IMR-90 (cell line): ENCODE results near the gene KIF3A. TPM values are rescaled to one million over a fixed set of nuclear protein-coding genes. Genes with fewer than 3 reads are reported as not detected.

Source experiments
- ATAC-seq: fragments of 200-7000 bp; cut with Tn5 transposase; 2 replicates; pipeline ENCODE4 v1.9.1; 2020; ENCODE audit warnings: low read depth, mild to moderate bottlenecking, moderate library complexity
- BruUV-seq: library from RNA; stranded (reverse); fragments of 400-500 nt; replicated peaks from 2 replicates; lab custom pipeline; 2021; lab: Mats Ljungman, UMichigan
- CTCF ChIA-PET: fragments of 300-600 bp; formaldehyde crosslinking; extraction: SDS; loops from one replicate; lab custom pipeline; 2021; ENCODE audit warnings: antibody characterized with exemption; lab: Yijun Ruan, JAX
- POLR2A ChIA-PET: fragments of 300-600 bp; sonication (Branson Sonifier 250); formaldehyde crosslinking; loops from one replicate; lab custom pipeline; 2022; ENCODE audit warnings: antibody characterized with exemption; ENCODE audit not compliant: unreplicated experiment; lab: Charles Lee
- DNase-seq: peaks from one replicate; pipeline ENCODE4 v3.0.0; 2013
- H2AFZ ChIP-seq: replicated peaks from 2 replicates; pipeline ENCODE3; 2013; ENCODE audit warnings: low read length, mild to moderate bottlenecking; ENCODE audit not compliant: poor library complexity
- H2AK5ac ChIP-seq: 2 replicates; pipeline ENCODE4 v1.6.1; 2013; ENCODE audit warnings: low read depth, low read length, inconsistent platforms
- H2AK9ac ChIP-seq: replicated peaks from 2 replicates; pipeline ENCODE3; 2013; ENCODE audit warnings: mild to moderate bottlenecking, low read depth, low read length, moderate library complexity; ENCODE audit not compliant: poor library complexity
- H2BK120ac ChIP-seq: 2 replicates; pipeline ENCODE4 v1.6.1; 2013; ENCODE audit warnings: low read depth, low read length, inconsistent platforms
- H2BK15ac ChIP-seq: 3 replicates; pipeline ENCODE4 v1.6.1; 2013; ENCODE audit warnings: low read depth, low read length, inconsistent platforms
- H2BK20ac ChIP-seq: 2 replicates; pipeline ENCODE4 v1.6.1; 2013; ENCODE audit warnings: low read depth, mild to moderate bottlenecking, inconsistent platforms, low read length, moderate library complexity
- H2BK5ac ChIP-seq: 2 replicates; pipeline ENCODE4 v1.6.1; 2013; ENCODE audit warnings: mild to moderate bottlenecking, low read depth, low read length, inconsistent platforms; ENCODE audit not compliant: poor library complexity, severe bottlenecking
- H3K14ac ChIP-seq: replicated peaks from 2 replicates; pipeline ENCODE4 v1.6.1; 2013; ENCODE audit warnings: low read depth, low read length, inconsistent platforms
- H3K18ac ChIP-seq: 2 replicates; pipeline ENCODE4 v1.6.1; 2013; ENCODE audit warnings: low read depth, low read length, control low read depth
- H3K23ac ChIP-seq: 2 replicates; pipeline ENCODE4 v1.6.1; 2013; ENCODE audit warnings: low read depth, low read length, inconsistent platforms
- H3K27ac ChIP-seq: 2 replicates; pipeline ENCODE4 v1.5.1; 2013; ENCODE audit warnings: mild to moderate bottlenecking, control low read depth, low read length; ENCODE audit not compliant: insufficient read depth
- H3K27me3 ChIP-seq: 2 replicates; pipeline ENCODE4 v1.6.1; 2013; ENCODE audit warnings: low read length; ENCODE audit not compliant: control insufficient read depth, insufficient read depth
- H3K36me3 ChIP-seq: 2 replicates; pipeline ENCODE4 v1.6.1; 2013; ENCODE audit warnings: low read length, mixed read lengths; ENCODE audit not compliant: control insufficient read depth, insufficient read depth
- H3K4ac ChIP-seq: 2 replicates; pipeline ENCODE4 v1.6.1; 2013; ENCODE audit warnings: low read depth, low read length, inconsistent platforms
- H3K4me1 ChIP-seq: 2 replicates; pipeline ENCODE4 v1.6.1; 2013; ENCODE audit warnings: low read length, mixed read lengths; ENCODE audit not compliant: control insufficient read depth, insufficient read depth
- H3K4me2 ChIP-seq: 2 replicates; pipeline ENCODE4 v1.6.1; 2013; ENCODE audit warnings: low read depth, mild to moderate bottlenecking, control low read depth, low read length, moderate library complexity
- H3K4me3 ChIP-seq: 2 replicates; pipeline ENCODE4 v1.5.1; 2013; ENCODE audit warnings: low read depth, mild to moderate bottlenecking, control low read depth, low read length, moderate library complexity; ENCODE audit not compliant: insufficient read depth
- H3K56ac ChIP-seq: 2 replicates; pipeline ENCODE4 v1.6.1; 2013; ENCODE audit warnings: low read length, inconsistent platforms; ENCODE audit not compliant: insufficient read depth; ENCODE audit errors: extremely low read depth
- H3K79me1 ChIP-seq, 2 experiments: 2 replicates each; pipeline ENCODE4 v1.6.1; 2013; ENCODE audit warnings: low read length in 2 of 2, inconsistent platforms in 1 of 2, low read depth in 1 of 2
- H3K9ac ChIP-seq: 2 replicates; pipeline ENCODE4 v1.6.1; 2013; ENCODE audit warnings: low read depth, low read length, control low read depth
- H3K9me1 ChIP-seq: 2 replicates; pipeline ENCODE4 v1.6.1; 2013; ENCODE audit warnings: low read length, inconsistent platforms; ENCODE audit not compliant: insufficient read depth
- H3K9me3 ChIP-seq: 2 replicates; pipeline ENCODE4 v1.6.1; 2013; ENCODE audit warnings: low read length; ENCODE audit not compliant: control insufficient read depth, insufficient read depth
- H4K20me1 ChIP-seq: 2 replicates; pipeline ENCODE4 v1.6.1; 2013; ENCODE audit warnings: low read length, inconsistent platforms; ENCODE audit not compliant: insufficient read depth
- H4K5ac ChIP-seq: 2 replicates; pipeline ENCODE4 v1.6.1; 2013; ENCODE audit warnings: mild to moderate bottlenecking, low read depth, low read length, control low read depth
- H4K8ac ChIP-seq, 2 experiments: 2 replicates each; pipeline ENCODE4 v1.6.1; 2013; ENCODE audit warnings: low read depth in 2 of 2, low read length in 2 of 2, control low read depth in 1 of 2, inconsistent platforms in 1 of 2
- H4K91ac ChIP-seq: 2 replicates; pipeline ENCODE4 v1.6.1; 2013; ENCODE audit warnings: low read depth, low read length, inconsistent platforms; ENCODE audit not compliant: insufficient read depth
- BHLHE40 ChIP-seq: fragments of 150-350 bp; IDR thresholded peaks from 2 replicates; pipeline ENCODE4 v1.6.1; 2016; ENCODE audit warnings: mild to moderate bottlenecking, low read depth, low read length
- CEBPB ChIP-seq: IDR thresholded peaks from 2 replicates; pipeline ENCODE4 v1.6.1; 2012; ENCODE audit warnings: low read depth, low read length, improper control_type of control experiment
- CHD1 ChIP-seq: IDR thresholded peaks from 2 replicates; pipeline ENCODE4 v1.6.1; 2012; ENCODE audit warnings: low read depth, low read length, improper control_type of control experiment
- ELK1 ChIP-seq: fragments of 150-350 bp; IDR thresholded peaks from 2 replicates; pipeline ENCODE4 v1.6.1; 2016; ENCODE audit warnings: low read depth, mild to moderate bottlenecking, low read length, moderate library complexity, borderline replicate concordance
- FOS ChIP-seq: fragments of 150-350 bp; IDR thresholded peaks from 2 replicates; pipeline ENCODE4 v1.6.1; 2016; ENCODE audit warnings: low read depth, low read length
- MAFK ChIP-seq: IDR thresholded peaks from 2 replicates; pipeline ENCODE4 v1.6.1; 2012; ENCODE audit warnings: low read depth, low read length, improper control_type of control experiment
- MAZ ChIP-seq: IDR thresholded peaks from 2 replicates; pipeline ENCODE4 v1.6.1; 2012; ENCODE audit warnings: low read depth, mild to moderate bottlenecking, low read length, improper control_type of control experiment, moderate library complexity, borderline replicate concordance
- MXI1 ChIP-seq: IDR thresholded peaks from 2 replicates; pipeline ENCODE4 v1.6.1; 2012; ENCODE audit warnings: low read depth, mild to moderate bottlenecking, low read length, moderate library complexity, borderline replicate concordance
- NFE2L2 ChIP-seq: fragments of 150-350 bp; IDR thresholded peaks from 2 replicates; pipeline ENCODE4 v1.6.1; 2016; ENCODE audit warnings: low read depth, mild to moderate bottlenecking, low read length
- POLR2A ChIP-seq: IDR thresholded peaks from 2 replicates; pipeline ENCODE4 v1.6.1; 2012; ENCODE audit warnings: mild to moderate bottlenecking, low read depth, low read length
- RAD21 ChIP-seq: IDR thresholded peaks from 2 replicates; pipeline ENCODE4 v1.6.1; 2012; ENCODE audit warnings: low read length, improper control_type of control experiment
- RCOR1 ChIP-seq: IDR thresholded peaks from 2 replicates; pipeline ENCODE4 v1.6.1; 2012; ENCODE audit warnings: mild to moderate bottlenecking, low read length, improper control_type of control experiment; ENCODE audit not compliant: insufficient replicate concordance
- RFX5 ChIP-seq: IDR thresholded peaks from 2 replicates; pipeline ENCODE4 v1.8.0; 2012; ENCODE audit warnings: low read depth, mild to moderate bottlenecking, low read length, moderate library complexity
- SMC3 ChIP-seq: fragments of 150-350 bp; IDR thresholded peaks from 2 replicates; pipeline ENCODE4 v1.6.1; 2016; ENCODE audit warnings: low read depth, mild to moderate bottlenecking, antibody characterized with exemption, low read length, moderate library complexity
- whole genome bisulfite sequencing, 2 experiments: methylation state at CpG; one replicate each; pipeline versions ENCODE4 v1.1.5 to v1.1.7; 2013; ENCODE audit warnings: missing lambda C conversion rate in 2 of 2; ENCODE audit not compliant: insufficient read length in 1 of 2; ENCODE audit errors: extremely low coverage in 2 of 2; 5-methylcytosine and 5-hydroxymethylcytosine counted together
- dilution Hi-C: fragments of 300-500 bp; cut with HindIII; formaldehyde crosslinking; loops from one replicate; pipeline ENCODE4 v1.14.3; 2018; ENCODE audit warnings: low sequenced_read_pairs; ENCODE audit not compliant: unreplicated experiment
- in situ Hi-C: fragments of 300-500 bp; cut with MboI; formaldehyde crosslinking; loops from 3 replicates; pipeline ENCODE4 v1.14.3; 2019; ENCODE audit warnings: low sequenced_read_pairs, inconsistent platforms, mixed read lengths
- intact Hi-C: fragments of 100-400 bp; cut with micrococcal nuclease; formaldehyde crosslinking; loops from 2 replicates; pipeline ENCODE4 v1.10.0; 2022
- polyA plus RNA-seq, 3 experiments: library from polyadenylated mRNA; depleted of rRNA; stranded (reverse); fragments of >200 nt; gene quantifications; 2 replicates each; pipeline ENCODE4 v1.2.3, GENCODE V29; 2012; ENCODE audit warnings: low replicate concordance in 1 of 3
- total RNA-seq: library from RNA; depleted of rRNA; stranded (reverse); fragments of >200 nt; gene quantifications from 2 replicates; pipeline ENCODE4 v1.2.3, GENCODE V29; 2012
- TF ChIP-seq, protein P1 (sequence below): fragments of 150-350 bp; IDR thresholded peaks from 2 replicates; pipeline ENCODE4 v1.6.1; 2017; ENCODE audit warnings: mild to moderate bottlenecking, antibody characterized with exemption, low read length, low read depth
- TF ChIP-seq, protein P2 (sequence below): conservative IDR thresholded peaks from 2 replicates; pipeline ENCODE4 v1.5.1; 2012; ENCODE audit warnings: mild to moderate bottlenecking, low read depth, low read length, improper control_type of control experiment

Gene KIF3A
- total and polyA plus RNA-seq, 2 of the 4 experiments (the other 2 are of a cell fraction) = 4.3 to 4.5 TPM

- POLR2A ChIA-PET = no interaction called here
Measured at GRCh38 chr5:132776938-132777208, 39.5 kb upstream of the KIF3A start.

More at GRCh38 chr5:132776938-132777208, 39.5 kb upstream of the KIF3A start:
- Histone ChIP-seq H3K9ac (peak overlapping the region; percentile 72), H3K27ac (peak overlapping the region; percentile 61; the same call in 1 of the 2 replicates), H4K8ac (no peak overlapping the region; a peak in 1 of 4 replicates), H3K79me1 (peaks cover 23 to 56% of the 10 kb centered on the region in 2 experiments), H3K4me3 (peak overlapping the region; percentile 65), H3K56ac (no peak overlapping the region), H2BK120ac (no peak overlapping the region), H3K18ac (no peak overlapping the region; the same call in 1 of the 2 replicates), H3K14ac (no peak overlapping the region), H3K4ac (no peak overlapping the region; the same call in 1 of the 2 replicates), H2AK5ac (no peak overlapping the region; the same call in 1 of the 2 replicates), H2AK9ac (peak overlapping the region; percentile 90), H4K5ac (no peak overlapping the region), H3K36me3 (no peaks in the 10 kb centered on the region), H3K9me3 (no peaks in the 10 kb centered on the region), H3K27me3 (no peaks in the 10 kb centered on the region), H2BK20ac (no peak overlapping the region), H2BK5ac (peak overlapping the region; percentile 51), H3K23ac (no peak overlapping the region), H2BK15ac (no peak overlapping the region), H4K20me1 (peaks cover 33% of the 10 kb centered on the region), H3K4me1 (peaks cover 15% of the 10 kb centered on the region), H4K91ac (peak overlapping the region; percentile 37; the same call in 1 of the 2 replicates), H2AFZ (peak overlapping the region; percentile 98), H3K9me1 (peaks cover 36% of the 10 kb centered on the region), H3K4me2 (peak overlapping the region; percentile 97)
- dilution Hi-C loops (no loop called here), intact Hi-C loops (loop anchor here (2.0 kb wide), 1 partner anchor 44 kb away; no protein-coding TSS in a partner anchor), in situ Hi-C loops (no loop called here)
- DNase-seq (no peak), ATAC-seq (no peak; the same call in 1 of the 2 replicates)
- 0% methylated on average over 30 of the region's 40 CpGs; no CpG with 5 or more reads in 1 of the 2 experiments for WGBS, 2 experiments
- CTCF ChIA-PET = no interaction called here
- BruUV-seq = no TSS peak
- no peak for TF ChIP-seq MAFK
- no peak for TF ChIP-seq ELK1
- TF ChIP-seq POLR2A = no peak
- TF ChIP-seq, protein P1, sequence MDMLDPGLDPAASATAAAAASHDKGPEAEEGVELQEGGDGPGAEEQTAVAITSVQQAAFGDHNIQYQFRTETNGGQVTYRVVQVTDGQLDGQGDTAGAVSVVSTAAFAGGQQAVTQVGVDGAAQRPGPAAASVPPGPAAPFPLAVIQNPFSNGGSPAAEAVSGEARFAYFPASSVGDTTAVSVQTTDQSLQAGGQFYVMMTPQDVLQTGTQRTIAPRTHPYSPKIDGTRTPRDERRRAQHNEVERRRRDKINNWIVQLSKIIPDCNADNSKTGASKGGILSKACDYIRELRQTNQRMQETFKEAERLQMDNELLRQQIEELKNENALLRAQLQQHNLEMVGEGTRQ = no peak
- no peak for TF ChIP-seq MAZ
- TF ChIP-seq BHLHE40 = no peak
- no peak for TF ChIP-seq MXI1
- no peak for TF ChIP-seq RAD21
- TF ChIP-seq RCOR1 = no peak
- no peak for TF ChIP-seq NFE2L2
- TF ChIP-seq SMC3 = no peak
- TF ChIP-seq CHD1 = no peak
- TF ChIP-seq, protein P2, sequence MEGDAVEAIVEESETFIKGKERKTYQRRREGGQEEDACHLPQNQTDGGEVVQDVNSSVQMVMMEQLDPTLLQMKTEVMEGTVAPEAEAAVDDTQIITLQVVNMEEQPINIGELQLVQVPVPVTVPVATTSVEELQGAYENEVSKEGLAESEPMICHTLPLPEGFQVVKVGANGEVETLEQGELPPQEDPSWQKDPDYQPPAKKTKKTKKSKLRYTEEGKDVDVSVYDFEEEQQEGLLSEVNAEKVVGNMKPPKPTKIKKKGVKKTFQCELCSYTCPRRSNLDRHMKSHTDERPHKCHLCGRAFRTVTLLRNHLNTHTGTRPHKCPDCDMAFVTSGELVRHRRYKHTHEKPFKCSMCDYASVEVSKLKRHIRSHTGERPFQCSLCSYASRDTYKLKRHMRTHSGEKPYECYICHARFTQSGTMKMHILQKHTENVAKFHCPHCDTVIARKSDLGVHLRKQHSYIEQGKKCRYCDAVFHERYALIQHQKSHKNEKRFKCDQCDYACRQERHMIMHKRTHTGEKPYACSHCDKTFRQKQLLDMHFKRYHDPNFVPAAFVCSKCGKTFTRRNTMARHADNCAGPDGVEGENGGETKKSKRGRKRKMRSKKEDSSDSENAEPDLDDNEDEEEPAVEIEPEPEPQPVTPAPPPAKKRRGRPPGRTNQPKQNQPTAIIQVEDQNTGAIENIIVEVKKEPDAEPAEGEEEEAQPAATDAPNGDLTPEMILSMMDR = no peak
- TF ChIP-seq RFX5 = no peak
- TF ChIP-seq FOS = no peak
- no peak for TF ChIP-seq CEBPB
